Cardiac fibroblast (primary cell): Measurements from ENCODE around the gene PPWD1.
"Not testable (repeated sequence)": the region's sequence is repeated elsewhere in the genome, so short reads cannot be mapped to it uniquely, and the experiment has no call there.

Source experiments
- DNase-seq, 2 donors: peaks; one replicate each; pipeline versions ENCODE4 v3.0.0 to v3.0.0-alpha.2; 2010; ENCODE audit warnings: low read depth in 2 of 2
- H3K4me3 ChIP-seq, 2 donors: replicated peaks in 1 of 2; 1 replicate in 1 of 2; 2 replicates in 1 of 2; pipeline ENCODE4 v1.5.1; 2011; ENCODE audit warnings: low read depth in 2 of 2, low read length in 2 of 2, mild to moderate bottlenecking in 2 of 2, moderate library complexity in 1 of 2
- CTCF ChIP-seq: IDR thresholded peaks from one replicate; pipeline ENCODE4 v1.5.1; 2011; ENCODE audit warnings: low read depth, mild to moderate bottlenecking, low read length, inconsistent platforms

The PPWD1 gene

GRCh38 chr5:65566505-65566904 is 3.4 kb downstream of the PPWD1 start:
- no peak for DNase-seq
- H3K4me3 ChIP-seq, result no peak overlapping the region
- TF ChIP-seq CTCF, result no peak

GRCh38 chr5:65570598-65571226 is 7.6 kb downstream of the PPWD1 start:
- no peak for TF ChIP-seq CTCF
- DNase-seq, result no peak
- no peak overlapping the region for H3K4me3 ChIP-seq

- no peak overlapping the region for H3K4me3 ChIP-seq
- no peak for TF ChIP-seq CTCF
- no peak for DNase-seq
Measured at GRCh38 chr5:65577141-65577540, 14.0 kb downstream of the PPWD1 start.

GRCh38 chr5:65588694-65589093 is 25.6 kb downstream of the PPWD1 start:
- DNase-seq, result peak in 1 of 2 donors; percentile 11
- H3K4me3 ChIP-seq, result no peak overlapping the region

GRCh38 chr5:65601761-65602160 is 38.7 kb downstream of the PPWD1 start:
- not testable (repeated sequence) for H3K4me3 ChIP-seq, DNase-seq

More at GRCh38 chr5:65588694-65589093, 25.6 kb downstream of the PPWD1 start:
- TF ChIP-seq CTCF, result peak; percentile 14

GRCh38 chr5:65611524-65611923 is 48.4 kb downstream of the PPWD1 start:
- TF ChIP-seq CTCF, result no peak
- DNase-seq, result peak in 1 of 2 donors; percentile 43
- H3K4me3 ChIP-seq, result no peak overlapping the region

GRCh38 chr5:65612298-65612907 is 49.3 kb downstream of the PPWD1 start:
- TF ChIP-seq CTCF, result no peak
- no peak for DNase-seq

More at GRCh38 chr5:65612298-65612907, 49.3 kb downstream of the PPWD1 start:
- no peak overlapping the region for H3K4me3 ChIP-seq
